GM18520 (cell line): ENCODE results near the gene MYO18B.

ENCODE experiments used
- ATAC-seq: cut with Tn5 transposase; IDR thresholded peaks from one replicate; pipeline ENCODE4 v1.9.1; 2021; ENCODE audit not compliant: unreplicated experiment

MYO18B gene

GRCh38 chr22:25938151-25938550 lies 196.2 kb downstream of the MYO18B start:
- ATAC-seq, result no peak

GRCh38 chr22:25939384-25939783 lies 197.4 kb downstream of the MYO18B start:
- ATAC-seq, result no peak

- ATAC-seq, result no peak
Observed at GRCh38 chr22:25940479-25940878, 198.5 kb downstream of the MYO18B start.

- ATAC-seq, result no peak
Observed at GRCh38 chr22:25941365-25941960, 199.5 kb downstream of the MYO18B start.

- ATAC-seq, result no peak
Observed at GRCh38 chr22:25942115-25942855, 200.3 kb downstream of the MYO18B start.

GRCh38 chr22:25942856-25943411 lies 200.9 kb downstream of the MYO18B start:
- ATAC-seq, result no peak

GRCh38 chr22:25950111-25950510 lies 208.1 kb downstream of the MYO18B start:
- ATAC-seq, result no peak

GRCh38 chr22:25953276-25953675 lies 211.3 kb downstream of the MYO18B start:
- no peak for ATAC-seq

GRCh38 chr22:25953919-25954318 lies 211.9 kb downstream of the MYO18B start:
- ATAC-seq, result no peak

GRCh38 chr22:25955323-25955722 lies 213.3 kb downstream of the MYO18B start:
- ATAC-seq, result no peak

GRCh38 chr22:25956801-25957200 lies 214.8 kb downstream of the MYO18B start:
- ATAC-seq, result no peak

- no peak for ATAC-seq
Observed at GRCh38 chr22:25959818-25960774, 218.1 kb downstream of the MYO18B start.

- no peak for ATAC-seq
Observed at GRCh38 chr22:25961699-25962098, 219.7 kb downstream of the MYO18B start.

GRCh38 chr22:25962711-25963110 lies 220.7 kb downstream of the MYO18B start:
- no peak for ATAC-seq

- no peak for ATAC-seq
Observed at GRCh38 chr22:25964961-25965730, 223.2 kb downstream of the MYO18B start.

GRCh38 chr22:25966448-25966913 lies 224.5 kb downstream of the MYO18B start:
- no peak for ATAC-seq

GRCh38 chr22:25969286-25969685 lies 227.3 kb downstream of the MYO18B start:
- ATAC-seq, result no peak

- ATAC-seq, result no peak
Observed at GRCh38 chr22:25969901-25970300, 227.9 kb downstream of the MYO18B start.

GRCh38 chr22:25970374-25970911 lies 228.5 kb downstream of the MYO18B start:
- ATAC-seq, result no peak
